Diencephalon (tissue), 1 donor: ENCODE data around the gene TXNRD2. TPM values are rescaled to one million over a fixed set of nuclear protein-coding genes. Genes with fewer than 3 reads are reported as not detected.

ENCODE experiments used
- total RNA-seq: library from RNA; depleted of rRNA; stranded (reverse); fragments of >200 nt; gene quantifications from one replicate; pipeline ENCODE4 v1.2.3, GENCODE V29; 2014

Gene TXNRD2
- 14.1 TPM for total RNA-seq

GRCh38 chr22:19941365-19942082, at the start of gene TXNRD2, which contains the start of gene COMT:
Gene TXNRD2 (minus strand): TSS chr22:19941818. CDS start chr22:19941803, 15 bp downstream.
Gene COMT (plus strand): TSS chr22:19941772. CDS start chr22:19962527, 20,755 bp downstream.

GRCh38 chr22:19854778-19855503, 86.7 kb downstream of the TXNRD2 start, which contains the start of the genes GNB1L and RTL10:
Gene GNB1L (minus strand): TSS chr22:19854874. CDS start chr22:19821355, 33,519 bp downstream.
Gene RTL10 (minus strand): TSS chr22:19854874. CDS start chr22:19852261, 2,613 bp downstream.

Other genes starting within 250 kb of the TXNRD2 start
- 178 TPM for gene SEPTIN5, start 227.3 kb downstream of the TXNRD2 start, total RNA-seq
- gene GP1BB, start 218.3 kb downstream of the TXNRD2 start, total RNA-seq = 16.8 TPM
- gene TBX1, start 181.0 kb downstream of the TXNRD2 start, total RNA-seq = not detected
- gene GNB1L, start 86.9 kb downstream of the TXNRD2 start, total RNA-seq = 2.5 TPM
- gene RTL10, start 86.9 kb downstream of the TXNRD2 start, total RNA-seq = 17.5 TPM
- 46.6 TPM for gene COMT, start within 50 bp of the TXNRD2 start, total RNA-seq
- gene ARVCF, start 75.0 kb upstream of the TXNRD2 start, total RNA-seq = 57.9 TPM
- gene TANGO2, start 79.3 kb upstream of the TXNRD2 start, total RNA-seq = 12.5 TPM
- 31.6 TPM for gene DGCR8, start 138.4 kb upstream of the TXNRD2 start, total RNA-seq
- 144 TPM for gene RANBP1, start 174.3 kb upstream of the TXNRD2 start, total RNA-seq
- 29.3 TPM for gene TRMT2A, start 175.4 kb upstream of the TXNRD2 start, total RNA-seq
- gene ZDHHC8, start 190.0 kb upstream of the TXNRD2 start, total RNA-seq = 5.5 TPM
- gene CCDC188, start 209.2 kb upstream of the TXNRD2 start, total RNA-seq = 1.2 TPM